Measurements from ENCODE around the gene SLC36A2. TPM values are rescaled to one million over a fixed set of nuclear protein-coding genes. Genes with fewer than 3 reads are reported as not detected.
"Not testable (repeated sequence)": the region's sequence is repeated elsewhere in the genome, so short reads cannot be mapped to it uniquely, and the experiment has no call there.

Gene SLC36A2
- total RNA-seq, 1 experiment from 2014 or later, result not detected

DNA sequence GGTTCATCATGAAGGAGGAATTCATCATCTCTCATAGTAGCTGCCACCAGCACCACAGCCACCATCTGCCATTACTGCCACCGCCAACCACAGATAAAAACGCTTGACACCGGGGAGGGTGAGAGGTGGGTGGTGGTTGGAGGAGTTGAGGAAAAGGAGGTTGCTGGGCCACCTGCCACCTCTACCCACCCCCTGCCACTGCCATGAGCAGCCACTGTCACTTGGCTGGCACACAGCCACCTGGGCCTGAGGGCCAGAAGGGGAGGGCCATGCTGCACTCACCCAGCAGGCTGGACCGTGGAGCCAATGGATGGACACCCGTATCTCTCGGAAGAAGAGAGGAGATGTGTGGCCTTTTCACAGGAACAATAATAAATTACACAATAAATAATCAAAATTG is 31.3 kb upstream of the SLC36A2 start:
- no peaks in the 10 kb centered on the region for H3F3A ChIP-seq (ENCODE audit: low read length, unreplicated experiment)
- H3K27me3 ChIP-seq (ENCODE audit: low read length), result no peaks in the 10 kb centered on the region
- no peaks in the 10 kb centered on the region for H4K20me1 ChIP-seq (ENCODE audit: low read length)
- no peak overlapping the region for H3K27ac ChIP-seq (ENCODE audit: low read length)
- no peak overlapping the region for H3K4me3 ChIP-seq (ENCODE audit: low read length)
- no peak overlapping the region for H3K9ac ChIP-seq (ENCODE audit: low read length)
- H3K9me2 ChIP-seq (replicated peaks; ENCODE audit: low read length), result no peaks in the 10 kb centered on the region
- no peaks in the 10 kb centered on the region for H3K9me3 ChIP-seq (ENCODE audit: low read length)
- peaks cover 8% of the 10 kb centered on the region for H3K4me1 ChIP-seq (ENCODE audit: insufficient read depth, low read length)
- intact Hi-C loops (cut with micrococcal nuclease), result no loop called here
- H3K4me2 ChIP-seq (ENCODE audit: low read length), result no peak overlapping the region
- no peak for TF ChIP-seq EZH2phosphoT487 (IDR thresholded peaks at IDR 0.05; ENCODE audit: borderline replicate concordance, low read length)
- TF ChIP-seq CTCF (conservative IDR thresholded peaks at IDR 0.05; ENCODE audit: low read depth, low read length), result no peak
- no peak for TF ChIP-seq EZH2 (IDR thresholded peaks at IDR 0.05; ENCODE audit: low read length, unreplicated experiment)
- no peaks in the 10 kb centered on the region for H3K36me3 ChIP-seq (ENCODE audit: low read depth, low read length)
- H3K79me2 ChIP-seq (ENCODE audit: low read length), result no peaks in the 10 kb centered on the region
- ChIA-PET CTCF (no interaction called here), POLR2A (ENCODE audit: unreplicated experiment) (no interaction called here)
- no peak for DNase-seq
- no peak overlapping the region for H2AFZ ChIP-seq (ENCODE audit: low read length)
- BruUV-seq (replicated peaks), result no TSS peak
- ATAC-seq, result no peak

GRCh38 chr5:151374539-151374938 is 27.2 kb upstream of the SLC36A2 start:
- Histone ChIP-seq H3K4me3 (ENCODE audit: low read length) (no peak overlapping the region), H3K9ac (ENCODE audit: low read length) (no peak overlapping the region), H3K9me3 (ENCODE audit: low read length) (no peaks in the 10 kb centered on the region), H3K27me3 (ENCODE audit: low read length) (no peaks in the 10 kb centered on the region), H3K9me2 (replicated peaks; ENCODE audit: low read length) (no peaks in the 10 kb centered on the region), H3K4me2 (ENCODE audit: low read length) (no peak overlapping the region), H3K79me2 (ENCODE audit: low read length) (no peaks in the 10 kb centered on the region), H3K27ac (ENCODE audit: low read length) (no peak overlapping the region), H2AFZ (ENCODE audit: low read length) (no peak overlapping the region), H3K36me3 (ENCODE audit: low read depth, low read length) (no peaks in the 10 kb centered on the region), H3K4me1 (ENCODE audit: insufficient read depth, low read length) (no peaks in the 10 kb centered on the region), H4K20me1 (ENCODE audit: low read length) (no peaks in the 10 kb centered on the region), H3F3A (ENCODE audit: low read length, unreplicated experiment) (no peaks in the 10 kb centered on the region)
- DNase-seq, result no peak
- BruUV-seq (replicated peaks), result no TSS peak
- ATAC-seq, result no peak
- intact Hi-C loops (cut with micrococcal nuclease), result no loop called here
- TF ChIP-seq EZH2 (IDR thresholded peaks at IDR 0.05; ENCODE audit: low read length, unreplicated experiment), result no peak
- TF ChIP-seq EZH2phosphoT487 (IDR thresholded peaks at IDR 0.05; ENCODE audit: borderline replicate concordance, low read length), result no peak
- TF ChIP-seq CTCF (conservative IDR thresholded peaks at IDR 0.05; ENCODE audit: low read depth, low read length), result no peak
- CTCF ChIA-PET, result no interaction called here
- POLR2A ChIA-PET (ENCODE audit: unreplicated experiment), result no interaction called here

DNA sequence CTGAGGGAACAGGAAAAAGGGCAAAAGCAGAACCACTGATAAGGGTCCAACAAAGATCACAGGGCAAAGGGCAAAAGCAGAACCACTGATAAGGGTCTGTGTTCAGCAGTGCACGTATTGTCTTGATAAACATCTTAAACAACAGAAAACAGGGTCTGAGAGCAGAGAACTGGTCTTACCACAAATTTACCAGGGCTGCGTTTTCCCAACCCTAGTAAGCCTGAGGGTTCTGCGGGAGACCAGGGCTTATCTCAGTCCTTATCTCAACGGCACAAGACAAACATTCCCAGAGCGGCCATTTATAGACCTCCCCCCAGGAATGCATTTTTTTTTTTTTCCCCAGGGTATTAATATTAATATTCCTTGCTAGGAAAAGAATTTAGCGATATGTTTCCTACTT is 19.7 kb upstream of the SLC36A2 start:
- H3K27me3 ChIP-seq (ENCODE audit: low read length); H3F3A ChIP-seq (ENCODE audit: low read length, unreplicated experiment); H3K36me3 ChIP-seq (ENCODE audit: low read depth, low read length); H3K9ac ChIP-seq (ENCODE audit: low read length); H4K20me1 ChIP-seq (ENCODE audit: low read length); intact Hi-C loops (cut with micrococcal nuclease); H2AFZ ChIP-seq (ENCODE audit: low read length); H3K4me2 ChIP-seq (ENCODE audit: low read length); H3K27ac ChIP-seq (ENCODE audit: low read length); POLR2A ChIA-PET (ENCODE audit: unreplicated experiment); CTCF ChIA-PET; BruUV-seq (replicated peaks); DNase-seq; ATAC-seq; H3K79me2 ChIP-seq (ENCODE audit: low read length); H3K9me2 ChIP-seq (replicated peaks; ENCODE audit: low read length); H3K4me3 ChIP-seq (ENCODE audit: low read length): not testable (repeated sequence)
- Histone ChIP-seq H3K9me3 (ENCODE audit: low read length) (peaks cover 15% of the 10 kb centered on the region; the same call in 1 of the 2 replicates), H3K4me1 (ENCODE audit: insufficient read depth, low read length) (peaks cover 13% of the 10 kb centered on the region)
